WERI-Rb-1 (cell line): ENCODE results near the gene LEMD3.
"Not testable (repeated sequence)": the region's sequence is repeated elsewhere in the genome, so short reads cannot be mapped to it uniquely, and the experiment has no call there.

Experiments
- DNase-seq: peaks from one replicate; pipeline ENCODE4 v3.0.0-alpha.2; 2020
- H3K27ac ChIP-seq: fragments of 250-450 bp; sonication (Bioruptor Pico); 2 replicates; pipeline ENCODE4 v1.5.1; 2020; ENCODE audit warnings: mild to moderate bottlenecking, moderate library complexity
- H3K27me3 ChIP-seq: fragments of 250-450 bp; sonication (Bioruptor Pico); 2 replicates; pipeline ENCODE4 v1.5.1; 2021; ENCODE audit warnings: mild to moderate bottlenecking, low read depth, moderate library complexity; ENCODE audit not compliant: insufficient read depth, severe bottlenecking
- H3K36me3 ChIP-seq: fragments of 250-450 bp; sonication (Bioruptor Pico); 2 replicates; pipeline ENCODE4 v1.5.1; 2020; ENCODE audit warnings: mild to moderate bottlenecking, moderate library complexity
- H3K4me3 ChIP-seq: 2 replicates; pipeline ENCODE4 v1.5.1; 2011; ENCODE audit warnings: low read depth, mild to moderate bottlenecking, control low read depth, low read length
- H3K9me3 ChIP-seq: fragments of 250-450 bp; sonication (Bioruptor Pico); 2 replicates; pipeline ENCODE4 v1.5.1; 2021; ENCODE audit warnings: mild to moderate bottlenecking, moderate library complexity; ENCODE audit not compliant: severe bottlenecking
- TF ChIP-seq, protein P1 (sequence below): IDR thresholded peaks from 2 replicates; pipeline ENCODE4 v1.5.1; 2011; ENCODE audit warnings: low read depth, mild to moderate bottlenecking, control low read depth, inconsistent platforms, low read length

LEMD3 gene

DNA sequence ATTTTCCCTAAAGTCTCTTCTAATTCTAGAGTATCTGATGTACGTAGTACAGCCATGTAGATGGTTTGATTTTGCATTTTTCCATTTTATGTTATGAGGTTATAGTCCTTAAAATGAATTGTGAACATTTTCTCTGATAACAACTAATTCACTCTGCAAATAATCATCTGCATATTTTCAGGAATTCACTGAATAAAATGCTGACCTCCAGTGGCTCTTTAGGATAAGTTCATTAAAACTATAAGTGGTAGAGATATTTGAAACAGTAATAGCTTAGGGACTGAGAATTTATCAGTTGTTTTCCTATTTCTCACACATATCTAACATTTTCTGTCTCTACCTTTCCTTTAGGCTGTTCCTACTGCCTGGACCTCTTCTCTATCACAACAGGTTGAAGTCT is 113.5 kb downstream of the LEMD3 start:
- Histone ChIP-seq H3K27ac (no peak overlapping the region), H3K27me3 (no peaks in the 10 kb centered on the region), H3K36me3 (peaks cover 4% of the 10 kb centered on the region; the same call in 1 of the 2 replicates), H3K4me3 (no peak overlapping the region), H3K9me3 (no peaks in the 10 kb centered on the region)
- TF ChIP-seq, protein P1, sequence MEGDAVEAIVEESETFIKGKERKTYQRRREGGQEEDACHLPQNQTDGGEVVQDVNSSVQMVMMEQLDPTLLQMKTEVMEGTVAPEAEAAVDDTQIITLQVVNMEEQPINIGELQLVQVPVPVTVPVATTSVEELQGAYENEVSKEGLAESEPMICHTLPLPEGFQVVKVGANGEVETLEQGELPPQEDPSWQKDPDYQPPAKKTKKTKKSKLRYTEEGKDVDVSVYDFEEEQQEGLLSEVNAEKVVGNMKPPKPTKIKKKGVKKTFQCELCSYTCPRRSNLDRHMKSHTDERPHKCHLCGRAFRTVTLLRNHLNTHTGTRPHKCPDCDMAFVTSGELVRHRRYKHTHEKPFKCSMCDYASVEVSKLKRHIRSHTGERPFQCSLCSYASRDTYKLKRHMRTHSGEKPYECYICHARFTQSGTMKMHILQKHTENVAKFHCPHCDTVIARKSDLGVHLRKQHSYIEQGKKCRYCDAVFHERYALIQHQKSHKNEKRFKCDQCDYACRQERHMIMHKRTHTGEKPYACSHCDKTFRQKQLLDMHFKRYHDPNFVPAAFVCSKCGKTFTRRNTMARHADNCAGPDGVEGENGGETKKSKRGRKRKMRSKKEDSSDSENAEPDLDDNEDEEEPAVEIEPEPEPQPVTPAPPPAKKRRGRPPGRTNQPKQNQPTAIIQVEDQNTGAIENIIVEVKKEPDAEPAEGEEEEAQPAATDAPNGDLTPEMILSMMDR = no peak
- no peak for DNase-seq

DNA sequence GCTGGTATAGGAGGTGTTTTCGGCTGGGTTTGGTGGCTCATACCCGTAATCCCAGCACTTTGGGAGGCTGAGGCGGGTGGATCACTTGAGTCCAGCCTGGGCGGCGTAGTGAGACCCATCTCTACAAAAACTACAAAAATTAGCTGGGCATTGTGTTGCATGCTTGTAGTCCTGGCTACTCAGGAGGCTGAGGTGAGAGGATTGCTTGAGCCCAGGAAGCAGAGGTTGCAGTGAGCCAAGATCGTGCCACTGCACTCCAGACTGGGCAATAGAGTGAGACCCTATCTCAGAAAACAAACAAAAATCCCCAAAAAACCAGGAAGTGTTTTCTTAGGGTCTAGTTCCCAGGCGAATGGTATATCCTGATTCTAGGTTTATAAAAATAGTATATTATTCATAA is 116.1 kb downstream of the LEMD3 start:
- not testable (repeated sequence) for H3K27me3 ChIP-seq, H3K4me3 ChIP-seq, H3K9me3 ChIP-seq, H3K36me3 ChIP-seq, DNase-seq, H3K27ac ChIP-seq

DNA sequence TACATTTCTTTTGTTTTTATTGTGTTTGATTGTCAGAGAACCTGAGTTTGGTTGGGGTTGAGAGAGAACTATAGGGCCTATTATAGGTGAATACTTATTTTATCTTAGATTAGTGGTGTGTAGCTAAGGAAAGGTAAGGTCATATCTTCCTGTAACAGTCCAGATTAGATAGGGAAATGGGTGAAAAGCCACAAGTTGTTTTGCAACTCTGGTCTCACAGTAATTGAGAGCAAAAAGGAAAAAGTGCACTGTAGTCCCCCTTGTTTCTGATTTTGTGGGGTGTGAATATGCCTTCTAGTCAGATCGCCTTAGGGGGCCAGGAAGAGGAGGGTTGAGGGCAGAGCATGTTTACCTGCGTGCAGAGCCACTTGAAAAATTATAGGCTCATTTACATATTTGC is 118.0 kb downstream of the LEMD3 start:
- no peak overlapping the region for H3K4me3 ChIP-seq
- H3K27ac ChIP-seq = no peak overlapping the region
- H3K27me3 ChIP-seq = no peaks in the 10 kb centered on the region
- DNase-seq = no peak
- H3K9me3 ChIP-seq = no peaks in the 10 kb centered on the region
- H3K36me3 ChIP-seq = no peaks in the 10 kb centered on the region
- TF ChIP-seq, protein P1 = no peak

DNA sequence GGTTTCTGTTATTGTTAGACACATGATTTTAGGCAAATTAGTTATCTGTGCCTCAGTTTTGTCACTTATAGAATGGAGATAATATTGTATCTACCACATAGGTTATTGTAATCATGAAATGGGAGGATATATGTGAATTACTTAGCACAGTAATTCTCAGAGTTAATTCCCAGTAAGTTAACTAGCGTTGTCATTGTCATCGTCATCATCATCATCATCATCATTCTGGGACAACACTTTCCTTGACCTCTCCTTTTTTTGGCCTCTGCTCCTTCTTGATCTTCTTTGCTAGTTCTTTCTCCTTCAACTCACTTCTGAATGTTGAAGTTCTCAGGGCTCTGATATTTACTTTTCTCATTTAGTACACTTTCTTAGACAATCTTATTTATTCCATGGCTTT is 122.9 kb downstream of the LEMD3 start:
- TF ChIP-seq, protein P1 = no peak

DNA sequence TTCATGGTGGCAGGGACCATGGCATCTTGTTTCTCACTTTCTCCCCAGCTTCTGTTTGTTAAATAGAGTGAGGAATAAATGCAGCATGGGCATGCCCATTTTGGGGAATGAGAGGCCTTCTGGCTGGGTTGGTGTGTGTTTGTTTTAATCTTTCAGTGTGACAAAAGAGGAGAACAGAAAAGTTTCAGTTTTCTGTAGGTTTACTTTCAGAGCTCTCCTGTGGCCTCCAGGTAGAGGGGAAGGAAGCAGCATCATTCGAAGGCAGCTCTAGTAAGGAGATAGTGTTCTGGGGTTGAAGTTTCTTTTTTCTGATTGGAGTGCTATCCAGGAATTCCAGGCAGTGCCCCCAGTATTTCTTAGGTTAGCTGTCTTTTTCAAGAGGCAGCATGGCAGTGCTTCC is 124.4 kb downstream of the LEMD3 start:
- no peaks in the 10 kb centered on the region for H3K9me3 ChIP-seq
- TF ChIP-seq, protein P1 = no peak
- H3K4me3 ChIP-seq = no peak overlapping the region
- no peaks in the 10 kb centered on the region for H3K36me3 ChIP-seq
- no peaks in the 10 kb centered on the region for H3K27me3 ChIP-seq
- no peak overlapping the region for H3K27ac ChIP-seq
- no peak for DNase-seq

More for the DNA sequence above, 122.9 kb downstream of the LEMD3 start:
- H3K9me3 ChIP-seq = no peaks in the 10 kb centered on the region
- H3K4me3 ChIP-seq = no peak overlapping the region
- no peaks in the 10 kb centered on the region for H3K36me3 ChIP-seq
- no peak overlapping the region for H3K27ac ChIP-seq
- H3K27me3 ChIP-seq = no peaks in the 10 kb centered on the region
- no peak for DNase-seq

DNA sequence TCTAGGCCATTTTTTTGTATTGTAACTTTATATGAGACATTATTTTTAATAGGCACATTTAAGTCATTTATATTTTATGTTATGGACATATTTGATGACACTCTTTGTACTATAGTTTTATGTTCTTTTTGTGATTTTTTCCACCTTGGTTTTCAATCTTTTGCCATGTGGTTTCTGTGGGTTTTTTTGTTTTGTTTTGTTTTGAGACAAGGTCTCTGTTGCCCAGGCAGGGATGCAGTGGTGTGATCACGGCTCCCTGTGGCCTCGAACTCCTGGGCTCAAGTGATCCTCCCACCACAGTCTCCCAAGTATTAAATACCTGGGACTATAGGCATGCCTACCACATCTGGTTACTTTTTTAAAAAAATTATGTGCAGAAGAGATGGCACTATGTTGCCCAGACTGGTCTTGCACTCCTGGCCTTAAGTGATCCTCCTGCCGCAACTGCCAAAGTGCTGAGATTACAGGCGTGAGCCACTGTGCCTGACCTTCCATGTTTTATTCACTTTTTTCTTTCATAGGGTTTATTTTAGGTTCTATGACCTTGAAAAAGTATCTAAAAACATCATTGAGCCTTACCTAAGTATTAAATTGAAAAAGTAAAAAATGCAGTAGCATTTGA is 125.4 kb downstream of the LEMD3 start:
- TF ChIP-seq, protein P1 = no peak
- no peak overlapping the region for H3K4me3 ChIP-seq
- no peaks in the 10 kb centered on the region for H3K9me3 ChIP-seq
- H3K27ac ChIP-seq = no peak overlapping the region
- H3K27me3 ChIP-seq = no peaks in the 10 kb centered on the region
- no peaks in the 10 kb centered on the region for H3K36me3 ChIP-seq
- no peak for DNase-seq
